GM12892 (cell line): ENCODE measurements around the gene DNM3.
"Not testable (repeated sequence)": the region's sequence is repeated elsewhere in the genome, so short reads cannot be mapped to it uniquely, and the experiment has no call there.

ENCODE experiments used
- DNase-seq: peaks from one replicate; pipeline ENCODE4 v3.0.0; 2011; ENCODE audit not compliant: insufficient read length
- FAIRE-seq: peaks from 2 replicates; lab custom pipeline; 2011; peaks lifted over from hg19 to GRCh38; lab: Jason Lieb, UNC
- POLR2A ChIP-seq: IDR thresholded peaks from 2 replicates; pipeline ENCODE4 v1.6.1; 2011; ENCODE audit warnings: low read depth, low read length, control low read depth
- POLR2AphosphoS5 ChIP-seq: IDR thresholded peaks from 2 replicates; pipeline ENCODE4 v1.6.1; 2011; ENCODE audit warnings: low read depth, low read length, control low read depth
- TAF1 ChIP-seq: IDR thresholded peaks from 2 replicates; pipeline ENCODE4 v1.6.1; 2011; ENCODE audit warnings: low read depth, mild to moderate bottlenecking, control low read depth, low read length, borderline replicate concordance

The DNM3 gene

GRCh38 chr1:172278478-172278877, 437.2 kb downstream of the DNM3 start:
- FAIRE-seq (no peak), DNase-seq (no peak)
- no peak for TF ChIP-seq TAF1
- no peak for TF ChIP-seq POLR2A
- no peak for TF ChIP-seq POLR2AphosphoS5

- no peak for TF ChIP-seq POLR2A
- FAIRE-seq (no peak), DNase-seq (no peak)
Observed at GRCh38 chr1:172279939-172280636, 438.8 kb downstream of the DNM3 start.

- no peak for DNase-seq
- no peak for FAIRE-seq
- no peak for TF ChIP-seq POLR2AphosphoS5
- TF ChIP-seq POLR2A: no peak
- TF ChIP-seq TAF1: no peak
Observed at GRCh38 chr1:172283766-172284165, 442.5 kb downstream of the DNM3 start.

- TF ChIP-seq POLR2A (no peak), TAF1 (no peak), POLR2AphosphoS5 (no peak)
- DNase-seq: no peak
- FAIRE-seq: no peak
Observed at GRCh38 chr1:172286629-172287076, 445.4 kb downstream of the DNM3 start.

GRCh38 chr1:172287208-172287607, 445.9 kb downstream of the DNM3 start:
- TF ChIP-seq TAF1 (no peak), POLR2A (no peak), POLR2AphosphoS5 (no peak)
- no peak for DNase-seq
- no peak for FAIRE-seq

- TF ChIP-seq TAF1: no peak
- no peak for TF ChIP-seq POLR2AphosphoS5
- TF ChIP-seq POLR2A: no peak
- FAIRE-seq: no peak
- DNase-seq: no peak
Observed at GRCh38 chr1:172288581-172288980, 447.3 kb downstream of the DNM3 start.

- no peak for TF ChIP-seq TAF1
- DNase-seq: no peak
- FAIRE-seq: no peak
Observed at GRCh38 chr1:172289448-172289847, 448.1 kb downstream of the DNM3 start.

- FAIRE-seq (no peak), DNase-seq (no peak)
- TF ChIP-seq POLR2AphosphoS5 (no peak), TAF1 (no peak)
Observed at GRCh38 chr1:172292840-172293239, 451.5 kb downstream of the DNM3 start.

GRCh38 chr1:172293429-172293828, 452.1 kb downstream of the DNM3 start:
- no peak for DNase-seq
- TF ChIP-seq POLR2A (no peak), POLR2AphosphoS5 (no peak), TAF1 (no peak)
- FAIRE-seq: no peak

- TF ChIP-seq POLR2AphosphoS5 (no peak), POLR2A (no peak), TAF1 (no peak)
- no peak for DNase-seq
- no peak for FAIRE-seq
Observed at GRCh38 chr1:172298141-172298540, 456.8 kb downstream of the DNM3 start.

GRCh38 chr1:172298911-172299310, 457.6 kb downstream of the DNM3 start:
- no peak for TF ChIP-seq POLR2AphosphoS5
- no peak for TF ChIP-seq POLR2A
- no peak for FAIRE-seq
- no peak for DNase-seq

GRCh38 chr1:172299515-172299914, 458.2 kb downstream of the DNM3 start:
- no peak for FAIRE-seq
- no peak for DNase-seq
- TF ChIP-seq POLR2A (no peak), TAF1 (no peak), POLR2AphosphoS5 (no peak)

- not testable (repeated sequence) for FAIRE-seq, DNase-seq
Observed at GRCh38 chr1:172307508-172307907, 466.2 kb downstream of the DNM3 start.

GRCh38 chr1:172308142-172308541, 466.8 kb downstream of the DNM3 start:
- FAIRE-seq (no peak), DNase-seq (no peak)
- TF ChIP-seq TAF1 (no peak), POLR2A (no peak), POLR2AphosphoS5 (no peak)
